IMR-90 (cell line): ENCODE data around the gene TMEM19. TPM values are rescaled to one million over a fixed set of nuclear protein-coding genes. Genes with fewer than 3 reads are reported as not detected.

Experiments used
- ATAC-seq: fragments of 200-7000 bp; cut with Tn5 transposase; 2 replicates; pipeline ENCODE4 v1.9.1; 2020; ENCODE audit warnings: low read depth, mild to moderate bottlenecking, moderate library complexity
- BruUV-seq: library from RNA; stranded (reverse); fragments of 400-500 nt; replicated peaks from 2 replicates; lab custom pipeline; 2021; lab: Mats Ljungman, UMichigan
- CTCF ChIA-PET: fragments of 300-600 bp; formaldehyde crosslinking; extraction: SDS; loops from one replicate; lab custom pipeline; 2021; ENCODE audit warnings: antibody characterized with exemption; lab: Yijun Ruan, JAX
- POLR2A ChIA-PET: fragments of 300-600 bp; sonication (Branson Sonifier 250); formaldehyde crosslinking; loops from one replicate; lab custom pipeline; 2022; ENCODE audit warnings: antibody characterized with exemption; ENCODE audit not compliant: unreplicated experiment; lab: Charles Lee
- DNase-seq: peaks from one replicate; pipeline ENCODE4 v3.0.0; 2013
- H2AFZ ChIP-seq: replicated peaks from 2 replicates; pipeline ENCODE3; 2013; ENCODE audit warnings: low read length, mild to moderate bottlenecking; ENCODE audit not compliant: poor library complexity
- H2AK5ac ChIP-seq: 2 replicates; pipeline ENCODE4 v1.6.1; 2013; ENCODE audit warnings: low read depth, low read length, inconsistent platforms
- H2AK9ac ChIP-seq: replicated peaks from 2 replicates; pipeline ENCODE3; 2013; ENCODE audit warnings: mild to moderate bottlenecking, low read depth, low read length, moderate library complexity; ENCODE audit not compliant: poor library complexity
- H2BK120ac ChIP-seq: 2 replicates; pipeline ENCODE4 v1.6.1; 2013; ENCODE audit warnings: low read depth, low read length, inconsistent platforms
- H2BK15ac ChIP-seq: 3 replicates; pipeline ENCODE4 v1.6.1; 2013; ENCODE audit warnings: low read depth, low read length, inconsistent platforms
- H2BK20ac ChIP-seq: 2 replicates; pipeline ENCODE4 v1.6.1; 2013; ENCODE audit warnings: low read depth, mild to moderate bottlenecking, inconsistent platforms, low read length, moderate library complexity
- H2BK5ac ChIP-seq: 2 replicates; pipeline ENCODE4 v1.6.1; 2013; ENCODE audit warnings: mild to moderate bottlenecking, low read depth, low read length, inconsistent platforms; ENCODE audit not compliant: poor library complexity, severe bottlenecking
- H3K14ac ChIP-seq: replicated peaks from 2 replicates; pipeline ENCODE4 v1.6.1; 2013; ENCODE audit warnings: low read depth, low read length, inconsistent platforms
- H3K18ac ChIP-seq: 2 replicates; pipeline ENCODE4 v1.6.1; 2013; ENCODE audit warnings: low read depth, low read length, control low read depth
- H3K23ac ChIP-seq: 2 replicates; pipeline ENCODE4 v1.6.1; 2013; ENCODE audit warnings: low read depth, low read length, inconsistent platforms
- H3K27ac ChIP-seq: 2 replicates; pipeline ENCODE4 v1.5.1; 2013; ENCODE audit warnings: mild to moderate bottlenecking, control low read depth, low read length; ENCODE audit not compliant: insufficient read depth
- H3K27me3 ChIP-seq: 2 replicates; pipeline ENCODE4 v1.6.1; 2013; ENCODE audit warnings: low read length; ENCODE audit not compliant: control insufficient read depth, insufficient read depth
- H3K36me3 ChIP-seq: 2 replicates; pipeline ENCODE4 v1.6.1; 2013; ENCODE audit warnings: low read length, mixed read lengths; ENCODE audit not compliant: control insufficient read depth, insufficient read depth
- H3K4ac ChIP-seq: 2 replicates; pipeline ENCODE4 v1.6.1; 2013; ENCODE audit warnings: low read depth, low read length, inconsistent platforms
- H3K4me1 ChIP-seq: 2 replicates; pipeline ENCODE4 v1.6.1; 2013; ENCODE audit warnings: low read length, mixed read lengths; ENCODE audit not compliant: control insufficient read depth, insufficient read depth
- H3K4me2 ChIP-seq: 2 replicates; pipeline ENCODE4 v1.6.1; 2013; ENCODE audit warnings: low read depth, mild to moderate bottlenecking, control low read depth, low read length, moderate library complexity
- H3K4me3 ChIP-seq: 2 replicates; pipeline ENCODE4 v1.5.1; 2013; ENCODE audit warnings: low read depth, mild to moderate bottlenecking, control low read depth, low read length, moderate library complexity; ENCODE audit not compliant: insufficient read depth
- H3K56ac ChIP-seq: 2 replicates; pipeline ENCODE4 v1.6.1; 2013; ENCODE audit warnings: low read length, inconsistent platforms; ENCODE audit not compliant: insufficient read depth; ENCODE audit errors: extremely low read depth
- H3K79me1 ChIP-seq, 2 experiments: 2 replicates each; pipeline ENCODE4 v1.6.1; 2013; ENCODE audit warnings: low read length in 2 of 2, inconsistent platforms in 1 of 2, low read depth in 1 of 2
- H3K9ac ChIP-seq: 2 replicates; pipeline ENCODE4 v1.6.1; 2013; ENCODE audit warnings: low read depth, low read length, control low read depth
- H3K9me1 ChIP-seq: 2 replicates; pipeline ENCODE4 v1.6.1; 2013; ENCODE audit warnings: low read length, inconsistent platforms; ENCODE audit not compliant: insufficient read depth
- H3K9me3 ChIP-seq: 2 replicates; pipeline ENCODE4 v1.6.1; 2013; ENCODE audit warnings: low read length; ENCODE audit not compliant: control insufficient read depth, insufficient read depth
- H4K20me1 ChIP-seq: 2 replicates; pipeline ENCODE4 v1.6.1; 2013; ENCODE audit warnings: low read length, inconsistent platforms; ENCODE audit not compliant: insufficient read depth
- H4K5ac ChIP-seq: 2 replicates; pipeline ENCODE4 v1.6.1; 2013; ENCODE audit warnings: mild to moderate bottlenecking, low read depth, low read length, control low read depth
- H4K8ac ChIP-seq, 2 experiments: 2 replicates each; pipeline ENCODE4 v1.6.1; 2013; ENCODE audit warnings: low read depth in 2 of 2, low read length in 2 of 2, control low read depth in 1 of 2, inconsistent platforms in 1 of 2
- H4K91ac ChIP-seq: 2 replicates; pipeline ENCODE4 v1.6.1; 2013; ENCODE audit warnings: low read depth, low read length, inconsistent platforms; ENCODE audit not compliant: insufficient read depth
- BHLHE40 ChIP-seq: fragments of 150-350 bp; IDR thresholded peaks from 2 replicates; pipeline ENCODE4 v1.6.1; 2016; ENCODE audit warnings: mild to moderate bottlenecking, low read depth, low read length
- CEBPB ChIP-seq: IDR thresholded peaks from 2 replicates; pipeline ENCODE4 v1.6.1; 2012; ENCODE audit warnings: low read depth, low read length, improper control_type of control experiment
- CHD1 ChIP-seq: IDR thresholded peaks from 2 replicates; pipeline ENCODE4 v1.6.1; 2012; ENCODE audit warnings: low read depth, low read length, improper control_type of control experiment
- CTCF ChIP-seq: conservative IDR thresholded peaks from 2 replicates; pipeline ENCODE4 v1.5.1; 2012; ENCODE audit warnings: mild to moderate bottlenecking, low read depth, low read length, improper control_type of control experiment
- ELK1 ChIP-seq: fragments of 150-350 bp; IDR thresholded peaks from 2 replicates; pipeline ENCODE4 v1.6.1; 2016; ENCODE audit warnings: low read depth, mild to moderate bottlenecking, low read length, moderate library complexity, borderline replicate concordance
- FOS ChIP-seq: fragments of 150-350 bp; IDR thresholded peaks from 2 replicates; pipeline ENCODE4 v1.6.1; 2016; ENCODE audit warnings: low read depth, low read length
- MAFK ChIP-seq: IDR thresholded peaks from 2 replicates; pipeline ENCODE4 v1.6.1; 2012; ENCODE audit warnings: low read depth, low read length, improper control_type of control experiment
- MAZ ChIP-seq: IDR thresholded peaks from 2 replicates; pipeline ENCODE4 v1.6.1; 2012; ENCODE audit warnings: low read depth, mild to moderate bottlenecking, low read length, improper control_type of control experiment, moderate library complexity, borderline replicate concordance
- MXI1 ChIP-seq: IDR thresholded peaks from 2 replicates; pipeline ENCODE4 v1.6.1; 2012; ENCODE audit warnings: low read depth, mild to moderate bottlenecking, low read length, moderate library complexity, borderline replicate concordance
- NFE2L2 ChIP-seq: fragments of 150-350 bp; IDR thresholded peaks from 2 replicates; pipeline ENCODE4 v1.6.1; 2016; ENCODE audit warnings: low read depth, mild to moderate bottlenecking, low read length
- POLR2A ChIP-seq: IDR thresholded peaks from 2 replicates; pipeline ENCODE4 v1.6.1; 2012; ENCODE audit warnings: mild to moderate bottlenecking, low read depth, low read length
- RAD21 ChIP-seq: IDR thresholded peaks from 2 replicates; pipeline ENCODE4 v1.6.1; 2012; ENCODE audit warnings: low read length, improper control_type of control experiment
- RCOR1 ChIP-seq: IDR thresholded peaks from 2 replicates; pipeline ENCODE4 v1.6.1; 2012; ENCODE audit warnings: mild to moderate bottlenecking, low read length, improper control_type of control experiment; ENCODE audit not compliant: insufficient replicate concordance
- RFX5 ChIP-seq: IDR thresholded peaks from 2 replicates; pipeline ENCODE4 v1.8.0; 2012; ENCODE audit warnings: low read depth, mild to moderate bottlenecking, low read length, moderate library complexity
- SMC3 ChIP-seq: fragments of 150-350 bp; IDR thresholded peaks from 2 replicates; pipeline ENCODE4 v1.6.1; 2016; ENCODE audit warnings: low read depth, mild to moderate bottlenecking, antibody characterized with exemption, low read length, moderate library complexity
- USF2 ChIP-seq: fragments of 150-350 bp; IDR thresholded peaks from 2 replicates; pipeline ENCODE4 v1.6.1; 2017; ENCODE audit warnings: mild to moderate bottlenecking, antibody characterized with exemption, low read length, low read depth
- WGBS, 2 experiments: methylation state at CpG; one replicate each; pipeline versions ENCODE4 v1.1.5 to v1.1.7; 2013; ENCODE audit warnings: missing lambda C conversion rate in 2 of 2; ENCODE audit not compliant: insufficient read length in 1 of 2; ENCODE audit errors: extremely low coverage in 2 of 2; 5-methylcytosine and 5-hydroxymethylcytosine counted together
- dilution Hi-C: fragments of 300-500 bp; cut with HindIII; formaldehyde crosslinking; loops from one replicate; pipeline ENCODE4 v1.14.3; 2018; ENCODE audit warnings: low sequenced_read_pairs; ENCODE audit not compliant: unreplicated experiment
- in situ Hi-C: fragments of 300-500 bp; cut with MboI; formaldehyde crosslinking; loops from 3 replicates; pipeline ENCODE4 v1.14.3; 2019; ENCODE audit warnings: low sequenced_read_pairs, inconsistent platforms, mixed read lengths
- intact Hi-C: fragments of 100-400 bp; cut with micrococcal nuclease; formaldehyde crosslinking; loops from 2 replicates; pipeline ENCODE4 v1.10.0; 2022
- polyA plus RNA-seq, 3 experiments: library from polyadenylated mRNA; depleted of rRNA; stranded (reverse); fragments of >200 nt; gene quantifications; 2 replicates each; pipeline ENCODE4 v1.2.3, GENCODE V29; 2012; ENCODE audit warnings: low replicate concordance in 1 of 3
- total RNA-seq: library from RNA; depleted of rRNA; stranded (reverse); fragments of >200 nt; gene quantifications from 2 replicates; pipeline ENCODE4 v1.2.3, GENCODE V29; 2012

TMEM19 gene
- total and polyA plus RNA-seq, 2 of the 4 experiments (the other 2 are of a cell fraction): 8.9 to 28.7 TPM

- DNase-seq (no peak), ATAC-seq (no peak)
- Histone ChIP-seq H3K14ac (no peak overlapping the region), H2BK5ac (no peak overlapping the region), H4K5ac (no peak overlapping the region), H2AK9ac (no peak overlapping the region), H3K4me3 (no peak overlapping the region), H3K9ac (no peak overlapping the region), H3K4me1 (no peaks in the 10 kb centered on the region), H3K18ac (no peak overlapping the region), H2BK120ac (no peak overlapping the region), H3K23ac (no peak overlapping the region), H3K9me3 (no peaks in the 10 kb centered on the region), H2BK15ac (no peak overlapping the region), H2AK5ac (no peak overlapping the region), H2AFZ (no peak overlapping the region), H3K36me3 (no peaks in the 10 kb centered on the region), H3K79me1 (no peaks in the 10 kb centered on the region), H3K4ac (no peak overlapping the region), H2BK20ac (no peak overlapping the region), H3K4me2 (no peak overlapping the region), H3K9me1 (no peaks in the 10 kb centered on the region), H3K56ac (no peak overlapping the region), H4K20me1 (no peaks in the 10 kb centered on the region), H4K91ac (no peak overlapping the region), H3K27ac (no peak overlapping the region), H4K8ac (no peak overlapping the region), H3K27me3 (no peaks in the 10 kb centered on the region)
- TF ChIP-seq CTCF (no peak), FOS (no peak), NFE2L2 (no peak), RAD21 (no peak), MXI1 (no peak), CHD1 (no peak), USF2 (no peak), BHLHE40 (no peak), MAFK (no peak), ELK1 (no peak), CEBPB (no peak), SMC3 (no peak), MAZ (no peak), RCOR1 (no peak), POLR2A (no peak), RFX5 (no peak)
- ChIA-PET POLR2A (no interaction called here), CTCF (no interaction called here)
- BruUV-seq: no TSS peak
- intact Hi-C loops: no loop called here
- WGBS, 2 experiments: 80% methylated on average over 1 of the region's 3 CpGs; no CpG with 5 or more reads in 1 of the 2 experiments
- dilution Hi-C loops: no loop called here
- in situ Hi-C loops: no loop called here
These were observed 39.1 kb downstream of the TMEM19 start for GRCh38 chr12:71725011-71725410.
